ENCODE data around the gene NAMPT.

- TF ChIP-seq POLR2A (IDR thresholded peaks at IDR 0.05; ENCODE audit: low read depth, low read length) (no peak), SPI1 (IDR thresholded peaks at IDR 0.05; ENCODE audit: low read depth, low read length) (no peak), POLR2AphosphoS5 (IDR thresholded peaks at IDR 0.05; ENCODE audit: low read depth, low read length) (no peak), TAF1 (IDR thresholded peaks at IDR 0.05; ENCODE audit: low read depth, low read length) (no peak), PAX5 (IDR thresholded peaks at IDR 0.05; ENCODE audit: insufficient read depth, low read length, severe bottlenecking) (no peak)
Observed at GRCh38 chr7:106288263-106288662, 3.5 kb upstream of the NAMPT start.
